ENCODE measurements around the gene EXOC3L2.

GRCh38 chr19:45202637-45203036, 42.6 kb downstream of the EXOC3L2 start:
- no peak for TF ChIP-seq EZH2 (IDR thresholded peaks at IDR 0.05; ENCODE audit: borderline replicate concordance, low read length)
- no peak for TF ChIP-seq CTCF (IDR thresholded peaks at IDR 0.05; ENCODE audit: low read length)

All from OCI-LY1 (cell line).